CD1c-positive myeloid dendritic cell (primary cell): ENCODE measurements around the gene C12orf42.

Experiments used
- DNase-seq: peaks from one replicate; pipeline ENCODE4 v3.0.0-alpha.2; 2016; ENCODE audit errors: extremely low spot score

C12orf42 gene

GRCh38 chr12:103268831-103269514, 226.8 kb downstream of the C12orf42 start:
- DNase-seq: no peak

GRCh38 chr12:103257763-103258162, 238.0 kb downstream of the C12orf42 start:
- DNase-seq: no peak
